Measurements from ENCODE around the gene DDX28. TPM values are rescaled to one million over a fixed set of nuclear protein-coding genes. Genes with fewer than 3 reads are reported as not detected.
"Not testable (repeated sequence)": the region's sequence is repeated elsewhere in the genome, so short reads cannot be mapped to it uniquely, and the experiment has no call there.

The DDX28 gene
- total and polyA plus RNA-seq, 8 donors = 4.6 to 9.7 (median 7.3) TPM; not detected in 2

DNA sequence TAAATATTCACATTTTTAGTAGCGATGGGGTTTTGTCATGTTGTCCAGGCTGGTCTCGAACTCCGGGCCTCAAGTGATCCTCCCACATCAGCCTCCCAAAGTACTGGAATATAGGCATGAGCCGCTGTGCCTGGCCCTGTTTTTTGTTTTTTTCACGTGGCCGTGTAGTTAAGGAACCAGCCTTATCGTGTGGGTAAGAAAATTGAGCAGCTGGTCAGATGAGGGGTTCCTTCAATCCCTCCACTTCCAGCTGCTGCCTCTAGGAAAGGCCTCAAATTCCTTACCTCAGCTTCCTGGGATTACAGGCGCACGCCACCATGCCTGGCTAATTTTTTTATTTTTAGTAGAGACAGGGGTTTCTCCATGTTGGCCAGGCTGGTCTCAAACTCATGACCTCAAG is 17.8 kb downstream of the DDX28 start:
- DNase-seq = no peak
- WGBS, 5 donors = 83 to 90% (median 85%) methylated on average over 9 of the region's 9 CpGs
- TF ChIP-seq EP300 (IDR thresholded peaks at IDR 0.05) = no peak

GRCh38 chr16:68003031-68003430 is 20.0 kb downstream of the DDX28 start:
- Histone ChIP-seq H3K27ac (no peak overlapping the region), H3K4me1 (peaks cover 0 to 35% (median 7%) of the 10 kb centered on the region in 4 donors), H3K4me3 (no peak overlapping the region), H3K36me3 (no peaks in the 10 kb centered on the region), H3K27me3 (no peaks in the 10 kb centered on the region), H3K9me3 (no peaks in the 10 kb centered on the region)
- DNase-seq = no peak
- intact Hi-C loops (cut with DNase I; ENCODE audit: low total_unique reads) = no loop called here
- TF ChIP-seq EP300 (IDR thresholded peaks at IDR 0.05) (no peak), POLR2AphosphoS5 (IDR thresholded peaks at IDR 0.05) (no peak), POLR2A (IDR thresholded peaks at IDR 0.05) (no peak)
- TF ChIP-seq, protein P1, sequence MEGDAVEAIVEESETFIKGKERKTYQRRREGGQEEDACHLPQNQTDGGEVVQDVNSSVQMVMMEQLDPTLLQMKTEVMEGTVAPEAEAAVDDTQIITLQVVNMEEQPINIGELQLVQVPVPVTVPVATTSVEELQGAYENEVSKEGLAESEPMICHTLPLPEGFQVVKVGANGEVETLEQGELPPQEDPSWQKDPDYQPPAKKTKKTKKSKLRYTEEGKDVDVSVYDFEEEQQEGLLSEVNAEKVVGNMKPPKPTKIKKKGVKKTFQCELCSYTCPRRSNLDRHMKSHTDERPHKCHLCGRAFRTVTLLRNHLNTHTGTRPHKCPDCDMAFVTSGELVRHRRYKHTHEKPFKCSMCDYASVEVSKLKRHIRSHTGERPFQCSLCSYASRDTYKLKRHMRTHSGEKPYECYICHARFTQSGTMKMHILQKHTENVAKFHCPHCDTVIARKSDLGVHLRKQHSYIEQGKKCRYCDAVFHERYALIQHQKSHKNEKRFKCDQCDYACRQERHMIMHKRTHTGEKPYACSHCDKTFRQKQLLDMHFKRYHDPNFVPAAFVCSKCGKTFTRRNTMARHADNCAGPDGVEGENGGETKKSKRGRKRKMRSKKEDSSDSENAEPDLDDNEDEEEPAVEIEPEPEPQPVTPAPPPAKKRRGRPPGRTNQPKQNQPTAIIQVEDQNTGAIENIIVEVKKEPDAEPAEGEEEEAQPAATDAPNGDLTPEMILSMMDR (IDR thresholded peaks at IDR 0.05) = no peak
- 80 to 92% (median 80%) methylated on average over 4 of the region's 4 CpGs for WGBS, 5 donors

More for the DNA sequence above, 17.8 kb downstream of the DDX28 start:
- intact Hi-C loops (cut with DNase I; ENCODE audit: low total_unique reads) = no loop called here
- no peak overlapping the region for H3K4me3 ChIP-seq
- peaks cover 0 to 22% (median under 1%) of the 10 kb centered on the region in 4 donors for H3K4me1 ChIP-seq
- H3K27me3 ChIP-seq = no peaks in the 10 kb centered on the region
- H3K27ac ChIP-seq = peak overlapping the region; percentile 13 to 77 (median 47)
- no peaks in the 10 kb centered on the region for H3K36me3 ChIP-seq
- H3K9me3 ChIP-seq = no peaks in the 10 kb centered on the region

GRCh38 chr16:68000450-68000849 is 22.6 kb downstream of the DDX28 start:
- WGBS, 5 donors = 30 to 44% (median 40%) methylated on average over 3 of the region's 3 CpGs
- Histone ChIP-seq H3K9me3 (no peaks in the 10 kb centered on the region), H3K27ac (peak overlapping the region in 2 of 5 donors; percentile 65 to 66), H3K27me3 (no peaks in the 10 kb centered on the region), H3K36me3 (no peaks in the 10 kb centered on the region), H3K4me3 (no peak overlapping the region), H3K4me1 (peaks cover 0 to 35% (median 7%) of the 10 kb centered on the region in 4 donors)
- TF ChIP-seq, protein P1 (IDR thresholded peaks at IDR 0.05) = no peak
- TF ChIP-seq POLR2A (IDR thresholded peaks at IDR 0.05) = no peak
- no peak for TF ChIP-seq EP300 (IDR thresholded peaks at IDR 0.05)
- TF ChIP-seq POLR2AphosphoS5 (IDR thresholded peaks at IDR 0.05) = no peak
- intact Hi-C loops (cut with DNase I; ENCODE audit: low total_unique reads) = no loop called here
- no peak for DNase-seq

DNA sequence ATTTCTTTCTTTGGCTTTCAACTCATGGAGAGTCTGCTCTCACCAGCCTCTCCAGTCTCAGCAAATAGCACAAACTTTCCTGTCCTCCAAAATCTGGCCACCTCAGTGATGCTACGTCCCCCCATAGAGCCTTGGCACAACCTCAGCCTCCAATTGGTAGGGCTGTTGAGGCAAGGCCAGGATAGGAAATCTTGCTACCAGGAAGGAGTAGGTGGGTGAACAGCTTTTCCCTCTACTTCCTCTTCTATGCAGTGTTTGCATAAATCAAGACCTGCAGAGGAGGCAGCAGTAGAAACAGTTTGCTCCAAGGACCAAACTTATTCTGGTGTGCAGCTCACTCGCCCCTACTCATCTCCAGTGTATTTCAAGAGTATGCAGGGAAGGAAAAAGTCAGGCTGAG is 23.0 kb downstream of the DDX28 start:
- Histone ChIP-seq H3K9me3 (no peaks in the 10 kb centered on the region), H3K27me3 (no peaks in the 10 kb centered on the region), H3K4me3 (no peak overlapping the region), H3K4me1 (peaks cover 0 to 30% (median 7%) of the 10 kb centered on the region in 4 donors), H3K36me3 (no peaks in the 10 kb centered on the region), H3K27ac (peak overlapping the region in 3 of 5 donors; percentile 25 to 66 (median 65))
- 47 to 75% (median 70%) methylated on average over 2 of the region's 2 CpGs for WGBS, 5 donors
- intact Hi-C loops (cut with DNase I; ENCODE audit: low total_unique reads) = no loop called here
- DNase-seq = no peak
- TF ChIP-seq EP300 (IDR thresholded peaks at IDR 0.05) (no peak), POLR2A (IDR thresholded peaks at IDR 0.05) (no peak), POLR2AphosphoS5 (IDR thresholded peaks at IDR 0.05) (no peak)
- TF ChIP-seq, protein P1 (IDR thresholded peaks at IDR 0.05) = no peak

GRCh38 chr16:67998779-67999688 is 24.0 kb downstream of the DDX28 start, which contains the start of gene DPEP2:
DPEP2 (minus strand) TSS chr16:67999484; CDS start chr16:67993212, 6,272 bp downstream.
- H3K36me3 ChIP-seq; intact Hi-C loops (cut with DNase I; ENCODE audit: low total_unique reads); H3K27me3 ChIP-seq; H3K9me3 ChIP-seq: not testable (repeated sequence)
- Histone ChIP-seq H3K4me3 (peak within 1 kb of the TSS in 1 of 4 donors; percentile 19), H3K4me1 (peaks cover 0 to 27% (median 7%) of the 10 kb centered on the region in 4 donors), H3K27ac (peak within 1 kb of the TSS in 3 of 5 donors; percentile 45 to 66 (median 65))
- WGBS, 5 donors = 60 to 71% (median 64%) methylated on average over 18 of the region's 18 CpGs
- DNase-seq = peak in 1 of 2 donors; percentile 50

DNA sequence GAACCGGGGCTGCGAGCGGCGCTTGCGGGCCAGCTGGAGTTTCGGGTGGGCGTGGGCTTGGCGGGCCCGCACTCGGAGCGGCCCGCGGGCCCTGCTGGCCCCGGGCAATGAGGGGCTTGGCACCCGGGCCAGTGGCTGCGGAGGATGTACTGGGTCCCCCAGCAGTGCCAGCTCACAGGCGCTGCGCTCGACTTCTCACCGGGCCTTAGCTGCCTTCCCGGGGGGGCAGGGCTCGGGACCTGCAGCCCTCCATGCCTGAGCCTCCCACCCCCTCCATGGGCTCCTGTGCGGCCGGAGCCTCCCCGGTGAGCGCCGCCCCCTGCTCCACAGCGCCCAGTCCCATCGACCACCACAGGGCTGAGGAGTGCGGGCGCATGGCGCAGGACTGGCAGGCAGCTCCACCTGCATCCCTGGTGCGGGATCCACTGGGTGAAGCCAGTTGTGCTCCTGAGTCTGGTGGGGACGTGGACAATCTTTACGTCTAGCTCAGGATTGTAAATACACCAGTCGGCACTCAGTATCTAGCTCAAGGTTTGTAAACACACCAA is 24.7 kb downstream of the DDX28 start:
- Histone ChIP-seq H3K4me1 (peaks cover 5 to 34% (median 13%) of the 10 kb centered on the region in 4 donors), H3K27ac (peak overlapping the region in 1 of 5 donors; percentile 65), H3K4me3 (peak overlapping the region in 1 of 4 donors; percentile 19)
- intact Hi-C loops (cut with DNase I; ENCODE audit: low total_unique reads); H3K27me3 ChIP-seq; DNase-seq; H3K36me3 ChIP-seq; H3K9me3 ChIP-seq: not testable (repeated sequence)
- WGBS, 5 donors = 80 to 93% (median 92%) methylated on average over 1 to 36 of the region's 36 CpGs
